Stimulated activated CD4-positive, alpha-beta T cell treated with anti-CD3 and anti-CD28 coated beads, Interleukin-1b, Interleukin-23, amount 100 ng/mL, for 4 hours (primary cell): ENCODE data around the gene PDLIM7.

Source experiments
- DNase-seq, 2 donors: peaks; one replicate each; pipeline ENCODE4 v3.0.0-alpha.2; 2020; ENCODE audit warnings: low read depth in 2 of 2

PDLIM7 gene

DNA sequence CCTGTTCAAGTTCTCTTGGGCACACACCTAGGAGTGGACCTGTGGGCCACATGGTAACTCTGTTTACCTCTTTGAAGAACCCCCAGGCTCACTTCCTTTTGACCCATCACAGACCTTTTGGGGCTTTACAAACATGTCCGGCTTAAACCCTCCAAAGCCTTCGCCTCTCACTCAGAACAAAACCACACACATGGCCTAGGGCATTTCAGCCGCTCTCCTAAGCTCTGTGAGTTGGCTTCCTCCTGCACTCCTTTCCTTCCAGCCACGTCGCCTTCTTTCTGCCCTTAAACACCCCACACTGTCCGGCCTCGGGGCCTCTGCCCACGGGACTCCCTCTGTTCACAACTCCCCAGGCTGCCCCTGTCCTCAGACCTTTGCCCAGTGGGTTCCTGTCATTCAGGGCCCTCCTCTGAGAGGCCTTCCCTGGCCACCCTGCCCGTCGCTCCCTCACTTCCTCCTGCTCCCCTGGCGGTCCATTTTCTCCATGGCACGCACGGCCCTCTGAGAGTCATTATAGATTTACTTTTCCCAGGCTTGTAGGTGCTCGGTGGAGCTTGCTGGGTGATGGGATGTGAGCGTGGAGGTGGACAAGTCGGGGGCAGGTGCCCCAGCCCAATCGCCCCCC is 10.3 kb upstream of the PDLIM7 start:
- no peak for DNase-seq

DNA sequence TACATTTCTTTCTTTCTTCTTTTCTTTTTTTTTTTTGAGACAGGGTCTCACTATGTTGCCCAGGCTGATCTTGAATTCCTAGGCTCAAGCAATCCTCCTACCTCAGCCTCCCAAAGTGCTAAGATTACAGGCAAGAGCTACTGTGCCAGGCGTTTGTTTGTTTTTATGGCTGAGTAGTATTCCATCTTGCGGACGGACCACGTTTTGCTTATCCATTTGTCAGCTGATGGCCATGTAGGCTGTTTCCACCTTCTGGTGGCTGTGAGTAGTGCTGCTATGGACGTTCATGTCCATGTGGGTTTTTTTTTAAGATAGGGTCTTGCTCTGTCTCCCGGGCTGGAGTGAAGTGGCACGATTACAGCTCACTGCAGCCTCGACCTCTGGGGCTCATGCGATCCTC is 9.8 kb upstream of the PDLIM7 start:
- no peak for DNase-seq

DNA sequence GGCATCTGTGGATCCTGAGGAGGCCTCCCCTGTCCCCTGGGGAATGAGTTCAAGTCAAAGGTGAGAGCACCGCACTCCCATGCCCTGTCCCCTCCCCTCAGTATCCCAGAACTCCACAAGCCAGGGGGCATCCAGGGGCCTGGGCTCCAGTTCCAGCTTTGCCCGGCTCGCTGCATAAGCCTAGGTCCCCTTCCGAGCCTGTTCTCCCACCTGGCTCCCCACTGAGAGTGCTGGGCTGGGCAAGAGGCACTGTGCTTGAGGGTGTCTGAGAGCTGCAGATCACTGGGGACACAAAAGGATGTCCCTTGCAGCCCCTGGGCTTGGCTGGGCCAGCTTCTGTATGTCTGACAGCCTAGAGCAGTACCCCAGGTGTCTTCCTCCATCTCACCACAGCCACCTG is 7.7 kb upstream of the PDLIM7 start:
- DNase-seq = no peak

DNA sequence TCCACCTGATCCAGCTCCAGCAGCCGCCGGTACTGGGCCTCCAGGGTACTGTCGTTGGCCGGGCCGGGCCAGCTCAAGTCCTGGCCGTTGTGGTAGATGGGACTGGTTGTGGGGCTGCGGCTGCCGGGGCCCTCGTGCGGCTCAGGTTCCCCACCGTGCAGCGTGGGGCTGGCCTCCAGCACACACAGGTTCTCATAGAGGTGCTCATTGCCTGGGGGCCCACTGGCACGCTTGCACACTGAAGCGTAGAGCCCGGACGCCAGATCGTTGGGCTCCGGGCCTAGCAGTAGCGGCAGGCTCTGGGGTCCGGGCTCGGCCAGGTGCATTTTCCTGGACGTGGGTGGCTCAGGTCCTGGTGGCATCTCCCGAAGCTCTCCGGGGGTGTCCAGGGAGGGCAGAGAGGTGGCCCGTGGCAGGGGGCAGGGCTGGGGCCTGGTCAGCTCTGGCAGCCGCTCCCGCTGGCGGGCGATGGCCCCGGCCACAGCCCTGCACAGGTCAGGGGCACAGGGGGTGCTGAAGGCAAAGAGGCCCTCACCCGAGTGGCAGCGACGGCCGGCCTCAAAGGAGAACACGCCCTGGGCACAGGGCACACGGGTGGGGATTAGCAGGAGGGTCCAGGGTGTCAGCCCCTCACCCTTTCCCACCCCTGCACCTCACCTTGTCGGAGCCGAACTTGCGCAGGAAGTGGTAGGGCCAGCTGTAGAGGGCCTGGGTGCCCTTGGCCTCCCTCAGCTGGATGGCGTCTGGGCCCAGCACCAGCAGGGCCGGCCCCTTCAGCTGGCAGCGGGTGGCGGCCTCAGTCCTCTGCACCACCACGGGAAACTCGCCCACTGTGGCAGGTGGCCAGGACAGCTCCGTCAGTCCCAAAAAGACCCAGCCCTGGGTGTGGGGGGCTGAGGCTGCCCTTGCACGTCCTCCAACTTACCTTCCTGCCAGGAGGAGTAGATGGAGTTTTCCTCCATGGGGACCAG is 7.0 kb upstream of the PDLIM7 start:
- no peak for DNase-seq

DNA sequence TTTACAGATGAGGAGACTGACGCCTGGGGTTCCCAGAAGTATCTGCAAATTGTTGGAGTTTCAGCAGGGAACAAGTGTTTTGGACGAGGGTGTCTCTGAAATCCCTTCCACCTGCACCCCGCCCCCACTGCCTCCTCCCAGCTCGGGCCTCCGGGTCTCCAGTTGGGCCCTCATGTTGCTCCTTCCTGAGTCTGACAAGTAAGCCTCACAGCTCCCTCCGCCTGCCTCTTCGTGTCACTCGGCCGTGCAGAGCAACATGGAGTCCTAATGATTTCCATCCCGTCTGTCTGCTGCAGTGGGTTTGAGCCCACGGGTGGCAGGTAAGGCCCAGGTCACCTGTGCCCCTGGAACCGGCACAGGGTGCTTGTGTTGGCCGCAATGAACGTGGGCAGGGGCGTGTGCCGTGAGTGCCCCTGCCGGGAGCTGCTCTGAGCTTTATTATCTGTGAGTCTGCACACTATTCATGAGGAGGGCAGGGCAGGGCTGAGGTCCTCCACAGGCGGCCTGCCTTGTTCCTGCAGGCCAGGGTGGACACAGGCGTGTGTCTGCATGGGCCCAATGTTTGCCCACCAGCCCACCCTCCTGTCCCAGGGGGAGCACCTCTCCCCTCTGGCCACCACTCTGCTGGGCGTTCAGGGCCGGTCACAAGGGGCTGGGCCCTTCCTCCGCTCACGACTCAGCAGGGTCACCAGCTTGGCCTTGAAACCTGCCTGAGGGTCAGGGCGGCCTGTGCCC is 6.1 kb upstream of the PDLIM7 start:
- no peak for DNase-seq

DNA sequence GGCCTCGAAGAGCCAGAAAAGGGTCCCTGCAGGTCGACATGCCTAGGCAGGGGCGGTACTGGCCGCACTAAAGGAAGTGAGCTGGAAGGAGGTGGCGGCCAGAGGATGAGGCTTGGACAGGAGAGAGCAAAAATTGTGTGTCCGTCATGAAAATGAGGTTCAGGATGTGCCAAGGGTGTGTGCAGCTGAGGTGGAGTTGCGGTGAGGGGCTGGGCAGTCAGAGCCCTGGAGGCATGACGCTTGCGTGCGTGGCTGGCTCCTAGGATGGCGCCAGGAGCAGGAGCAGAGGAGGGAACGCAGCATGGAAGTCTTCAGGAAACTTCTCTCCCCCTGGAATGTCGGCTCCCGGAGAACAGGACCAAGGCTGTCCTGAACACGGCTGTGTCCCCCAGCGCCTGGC is 5.5 kb upstream of the PDLIM7 start:
- no peak for DNase-seq

DNA sequence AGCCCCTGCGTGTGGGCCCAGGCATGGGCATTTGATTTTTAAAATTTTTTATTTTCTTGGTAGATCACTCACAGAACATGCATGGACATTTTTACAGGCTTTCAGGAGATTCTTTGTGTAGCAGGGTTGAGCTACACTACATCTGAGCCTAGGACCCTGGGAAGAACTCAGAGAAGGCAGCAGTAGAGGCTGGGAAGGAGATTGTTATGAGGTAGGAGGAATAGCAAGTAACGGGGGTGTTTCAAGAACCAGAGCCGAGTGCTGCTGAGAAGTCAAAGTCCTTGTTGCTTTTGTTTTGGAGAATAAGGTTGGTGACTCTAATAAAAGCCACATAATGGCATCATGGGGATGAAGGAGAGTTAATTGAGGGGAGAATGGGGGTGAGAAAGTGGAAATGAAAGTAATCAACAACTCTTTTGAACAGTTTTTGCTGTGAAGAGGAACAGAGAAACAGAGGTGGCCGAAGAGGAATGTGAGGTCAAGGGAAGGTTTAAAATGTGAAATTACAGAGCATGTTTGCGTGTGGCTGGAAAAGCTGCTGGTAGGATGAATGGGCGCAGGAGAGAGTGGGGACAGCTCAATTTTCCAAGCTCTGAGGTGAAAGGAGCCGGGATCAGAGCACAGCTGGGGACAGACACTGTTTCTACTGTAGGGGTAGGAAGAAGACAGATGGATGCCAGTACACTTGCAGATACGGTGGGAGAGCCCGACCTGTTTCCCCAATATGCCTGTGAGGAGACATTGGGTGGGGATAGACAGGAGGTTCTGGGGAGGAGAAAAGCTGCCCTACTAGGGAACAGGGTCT is 4.7 kb upstream of the PDLIM7 start:
- no peak for DNase-seq

GRCh38 chr5:177500685-177501522 is 3.5 kb upstream of the PDLIM7 start:
- peak; percentile 83 to 89 for DNase-seq

DNA sequence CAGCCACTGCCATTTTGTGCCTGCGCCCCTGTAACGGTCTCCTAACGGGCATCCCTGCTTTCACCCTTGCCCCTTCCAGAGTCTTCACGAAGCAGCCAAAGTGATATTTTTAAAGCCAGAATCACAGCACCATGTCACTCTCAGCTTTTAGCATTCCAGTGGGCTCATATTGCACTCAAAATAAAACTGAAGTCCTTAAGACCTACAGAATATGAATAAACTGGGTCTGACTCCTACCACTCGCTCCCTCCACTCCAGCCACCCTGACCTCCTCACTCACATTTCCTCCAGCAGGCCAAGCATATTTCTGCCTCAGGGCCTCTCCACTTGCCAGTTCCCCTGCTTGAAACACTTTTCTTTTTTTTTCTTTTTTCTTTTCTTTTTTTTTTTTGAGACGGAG is 2.4 kb upstream of the PDLIM7 start:
- DNase-seq = no peak

DNA sequence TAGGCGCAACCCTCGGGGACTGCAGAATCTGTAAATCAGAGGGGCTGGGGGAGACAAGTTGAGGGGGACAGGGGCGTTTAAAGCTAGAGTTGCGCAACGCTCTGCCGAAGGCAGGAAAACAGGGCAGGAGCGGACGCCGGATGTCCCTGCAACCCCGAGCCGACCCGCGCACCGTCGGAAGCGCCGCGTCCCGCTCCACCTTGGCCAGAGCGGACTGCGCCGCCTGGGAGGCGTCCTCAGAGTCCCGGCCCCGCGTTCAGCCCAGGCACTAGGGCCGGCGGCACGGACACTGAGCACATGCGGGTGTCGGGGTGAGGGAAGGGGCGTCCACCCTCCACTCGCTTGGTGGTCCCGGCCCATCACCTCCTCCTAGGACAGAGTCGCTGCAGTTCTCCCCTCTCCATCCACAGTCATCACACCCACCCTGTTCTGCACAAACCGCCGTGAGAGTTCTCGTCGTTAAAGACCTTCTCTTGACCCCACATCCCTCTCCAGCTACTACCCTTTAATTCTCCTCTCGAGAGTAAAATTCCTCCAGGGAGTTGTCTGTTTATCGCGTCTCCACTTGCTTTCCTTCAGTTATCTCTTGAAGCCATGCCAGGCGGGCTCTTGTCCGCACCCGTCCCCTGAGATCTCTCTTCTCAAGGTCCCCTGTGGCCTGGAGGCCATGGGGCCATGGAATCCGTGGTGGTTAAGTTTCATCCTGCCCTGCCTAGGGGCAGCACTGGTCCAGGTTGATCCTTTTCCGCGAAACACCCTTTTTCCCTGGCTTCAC is 796 bp upstream of the PDLIM7 start:
- DNase-seq = no peak

DNA sequence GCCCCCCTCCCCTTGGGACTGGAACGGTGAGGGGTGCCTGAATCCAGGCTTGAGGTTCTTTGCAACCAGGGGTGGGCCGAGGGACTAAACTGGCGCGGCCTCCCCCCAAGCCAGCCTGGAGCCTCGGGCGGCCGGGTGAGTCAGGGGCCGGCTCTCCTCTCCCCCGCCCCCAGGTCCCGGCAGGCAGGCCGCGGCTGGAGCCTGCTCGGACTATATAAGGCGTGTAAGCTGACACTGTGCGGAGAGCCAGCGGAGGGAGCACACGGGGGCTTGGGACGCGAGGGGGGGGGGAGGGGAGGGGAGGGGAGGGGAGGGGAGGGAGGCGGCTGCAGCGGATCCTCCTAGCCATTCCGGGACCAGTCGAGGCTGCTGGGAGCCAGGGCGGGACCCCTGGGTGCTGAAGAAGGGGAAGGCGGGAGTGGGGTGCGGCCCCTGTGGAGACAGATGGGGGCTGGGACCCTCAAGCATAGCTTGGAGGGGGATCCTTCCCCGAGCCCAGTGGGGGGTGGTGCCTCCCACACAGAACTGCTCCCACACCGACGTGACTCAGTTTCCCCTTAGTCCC is 595 bp downstream of the PDLIM7 start:
- DNase-seq = no peak

GRCh38 chr5:177496070-177496726 is 1.2 kb downstream of the PDLIM7 start:
- no peak for DNase-seq

GRCh38 chr5:177495243-177496060 is 2.0 kb downstream of the PDLIM7 start:
- no peak for DNase-seq

DNA sequence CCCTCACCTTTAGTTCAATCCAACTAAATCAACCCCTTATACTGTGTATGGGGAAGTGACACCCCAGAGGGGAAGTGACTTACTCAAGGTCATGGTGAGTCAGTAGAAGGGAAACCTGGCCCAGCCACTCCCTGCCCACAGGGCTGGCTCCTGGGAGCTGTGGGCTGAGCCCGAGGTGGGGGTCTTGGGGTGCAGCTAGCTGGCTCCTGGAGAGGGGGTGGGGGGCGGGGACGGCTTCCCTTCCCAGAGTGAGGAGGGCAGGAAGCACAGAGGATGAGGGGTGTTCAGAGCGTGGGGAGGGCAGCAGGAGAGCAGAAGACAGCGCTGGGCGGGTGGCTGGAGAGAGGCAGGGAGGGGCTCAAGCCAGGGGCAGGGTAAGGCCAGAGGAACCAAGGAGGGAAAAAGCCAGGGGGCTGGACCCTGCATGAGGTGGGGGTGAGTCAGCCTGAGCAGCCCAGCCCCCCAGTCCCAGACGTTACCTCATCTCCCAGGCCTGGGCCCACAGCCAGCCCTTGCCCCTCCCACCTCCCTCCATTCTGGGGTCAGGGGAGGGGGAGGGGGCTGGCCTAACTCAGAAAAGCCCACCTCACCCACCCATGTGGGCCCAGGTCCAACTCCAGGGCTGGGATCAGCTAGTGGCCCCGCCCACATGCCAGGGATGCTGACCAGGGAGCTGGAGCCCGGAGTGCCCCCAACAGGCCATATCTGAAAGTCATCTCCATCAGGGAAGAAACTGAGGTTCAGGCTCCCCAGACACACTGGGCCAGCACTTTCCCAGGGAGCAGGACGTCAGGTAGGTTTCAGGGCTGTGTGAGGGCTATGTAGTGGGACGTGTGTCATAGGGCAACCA is 2.8 kb downstream of the PDLIM7 start:
- DNase-seq = no peak

DNA sequence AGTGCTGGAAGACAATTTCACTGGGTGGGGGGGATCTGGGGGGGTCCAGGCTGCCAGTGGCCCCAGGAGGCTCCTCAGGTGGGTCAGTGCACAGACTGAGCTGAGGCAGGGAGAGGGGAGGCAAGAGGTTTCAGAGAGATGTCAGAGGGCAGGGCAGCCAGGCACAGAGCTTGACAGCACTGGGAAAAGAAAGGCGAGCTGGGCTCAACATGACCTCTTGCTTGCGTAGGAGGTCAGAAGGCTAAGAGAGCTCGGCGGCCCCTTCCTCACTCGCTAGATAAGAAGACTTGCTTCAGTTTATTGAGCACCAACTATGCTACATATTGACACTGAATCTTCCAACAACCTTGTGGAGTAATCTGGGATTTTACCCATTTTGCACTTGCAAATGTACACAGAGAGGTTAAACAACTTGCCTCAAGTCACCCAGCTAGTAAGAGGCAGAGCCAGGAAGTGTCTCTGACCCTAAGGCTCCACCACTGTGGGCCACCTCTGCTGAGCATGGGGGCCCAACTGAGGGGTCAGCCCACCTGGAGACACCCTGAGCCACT is 3.5 kb downstream of the PDLIM7 start:
- no peak for DNase-seq

- DNase-seq = no peak
Measured at GRCh38 chr5:177492841-177493240, 4.6 kb downstream of the PDLIM7 start.
